ENCODE results near the gene CPO. TPM values are rescaled to one million over a fixed set of nuclear protein-coding genes. Genes with fewer than 3 reads are reported as not detected.

Gene CPO
- total RNA-seq, 1 experiment from 2014 or later = 0.32 TPM

DNA sequence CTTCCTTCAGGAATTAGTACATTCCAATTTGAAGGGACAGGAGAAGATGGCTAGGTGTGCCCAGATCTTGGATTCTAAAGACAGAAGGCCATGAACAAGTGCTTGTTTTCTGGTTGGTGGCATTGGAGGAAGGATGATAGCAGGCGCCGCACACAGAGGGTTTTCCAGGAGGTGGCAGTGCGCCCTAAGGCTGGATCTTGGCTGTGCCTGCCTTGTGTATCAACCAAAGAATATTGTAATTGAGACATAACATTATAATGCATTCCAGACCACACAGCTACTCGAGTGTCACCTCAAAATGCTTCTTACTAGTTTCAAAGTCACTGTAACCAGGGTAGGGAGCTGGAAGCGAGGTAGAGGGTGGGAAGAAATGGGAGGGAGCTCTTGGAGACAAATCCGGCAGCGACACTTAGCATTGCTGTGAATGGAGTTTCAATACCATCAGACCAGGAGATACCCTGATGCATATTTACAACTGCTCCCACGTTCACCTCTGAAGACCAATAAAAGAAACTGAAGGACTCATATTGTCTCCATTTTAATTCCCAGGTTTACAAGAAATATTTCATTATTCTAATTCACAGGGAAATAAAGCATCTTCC is 42.5 kb downstream of the CPO start:
- H3K4me3 ChIP-seq (replicated peaks in 1 of 2; ENCODE audit: low read depth in 1 of 2, low read length in 2 of 2) = no peak overlapping the region
- no peak overlapping the region for H3K4me2 ChIP-seq (ENCODE audit: low read length)
- H3K36me3 ChIP-seq (ENCODE audit: control insufficient read depth in 1 of 2, insufficient read depth in 2 of 2, low read length in 2 of 2) = no peaks in the 10 kb centered on the region
- ATAC-seq = peak; percentile 91
- no peaks in the 10 kb centered on the region for H3K9me3 ChIP-seq (ENCODE audit: control insufficient read depth in 1 of 2, insufficient read depth in 1 of 2, low read depth in 1 of 2, low read length in 2 of 2)
- no peaks in the 10 kb centered on the region for H3K9me2 ChIP-seq (ENCODE audit: insufficient read depth)
- intact Hi-C loops (cut with micrococcal nuclease) = loop anchor here (1.0 to 10.0 kb wide), 5 partner anchors 181 to 1063 kb away; no protein-coding TSS in a partner anchor
- no peak overlapping the region for H3K9ac ChIP-seq (ENCODE audit: low read length)
- no peak overlapping the region for H3K27ac ChIP-seq (ENCODE audit: low read depth, low read length)
- H4K20me1 ChIP-seq (ENCODE audit: insufficient read depth) = no peaks in the 10 kb centered on the region
- no peaks in the 10 kb centered on the region for H3K4me1 ChIP-seq (ENCODE audit: control insufficient read depth in 1 of 2, insufficient read depth in 2 of 2, low read length in 2 of 2)
- no peak overlapping the region for H2AFZ ChIP-seq (ENCODE audit: low read depth, low read length, poor library complexity, severe bottlenecking)
- RAD21 ChIA-PET (ENCODE audit: low non-redundant PET in 1 of 2, low total read pairs in 2 of 2, uncharacterized antibody in 2 of 2, unreplicated experiment in 2 of 2) = no interaction called here
- POLR2A ChIA-PET = no interaction called here
- H3K79me2 ChIP-seq (ENCODE audit: insufficient read depth, low read length) = no peaks in the 10 kb centered on the region
- H3K27me3 ChIP-seq (ENCODE audit: insufficient read depth, low read length) = no peaks in the 10 kb centered on the region
- no TSS peak for BruUV-seq (replicated peaks)
- peak; percentile 36 for DNase-seq (ENCODE audit: low read depth, low spot score)
- CTCF ChIA-PET = interaction anchor here (4.0 kb wide), 1 partner anchor 491 kb away, joined by 30 read pairs; no protein-coding TSS in a partner anchor
- TF ChIP-seq MAX (IDR thresholded peaks at IDR 0.05) (no peak), ZNF274 (IDR thresholded peaks at IDR 0.05; ENCODE audit: low read depth, low read length) (no peak), CTCF (IDR thresholded peaks at IDR 0.05 in 2 of 3, conservative IDR thresholded peaks at IDR 0.05 in 1 of 3; ENCODE audit: borderline replicate concordance in 1 of 3, insufficient read depth in 1 of 3, low read depth in 2 of 3, low read length in 2 of 3) (peak; percentile 75 to 83 (median 78)), JUND (IDR thresholded peaks at IDR 0.05) (no peak), RAD21 (IDR thresholded peaks at IDR 0.05; ENCODE audit: low read depth) (peak; percentile 96)

- Histone ChIP-seq H3K9me3 (ENCODE audit: control insufficient read depth in 1 of 2, insufficient read depth in 1 of 2, low read depth in 1 of 2, low read length in 2 of 2) (no peaks in the 10 kb centered on the region), H2AFZ (ENCODE audit: low read depth, low read length, poor library complexity, severe bottlenecking) (no peak overlapping the region), H3K4me1 (ENCODE audit: control insufficient read depth in 1 of 2, insufficient read depth in 2 of 2, low read length in 2 of 2) (no peaks in the 10 kb centered on the region), H4K20me1 (ENCODE audit: insufficient read depth) (no peaks in the 10 kb centered on the region), H3K79me2 (ENCODE audit: insufficient read depth, low read length) (no peaks in the 10 kb centered on the region), H3K27me3 (ENCODE audit: insufficient read depth, low read length) (no peaks in the 10 kb centered on the region), H3K9me2 (ENCODE audit: insufficient read depth) (no peaks in the 10 kb centered on the region), H3K9ac (ENCODE audit: low read length) (no peak overlapping the region), H3K27ac (ENCODE audit: low read depth, low read length) (no peak overlapping the region), H3K4me2 (ENCODE audit: low read length) (no peak overlapping the region), H3K36me3 (ENCODE audit: control insufficient read depth in 1 of 2, insufficient read depth in 2 of 2, low read length in 2 of 2) (no peaks in the 10 kb centered on the region), H3K4me3 (replicated peaks in 1 of 2; ENCODE audit: low read depth in 1 of 2, low read length in 2 of 2) (no peak overlapping the region)
- no peak for ATAC-seq
- intact Hi-C loops (cut with micrococcal nuclease) = loop anchor here (5.0 to 10.0 kb wide), 3 partner anchors 252 to 1062 kb away; no protein-coding TSS in a partner anchor
- POLR2A ChIA-PET = no interaction called here
- RAD21 ChIA-PET (ENCODE audit: low non-redundant PET in 1 of 2, low total read pairs in 2 of 2, uncharacterized antibody in 2 of 2, unreplicated experiment in 2 of 2) = no interaction called here
- no peak for DNase-seq (ENCODE audit: low read depth, low spot score)
- CTCF ChIA-PET = interaction anchor here (4.0 kb wide), 1 partner anchor 491 kb away, joined by 30 read pairs; no protein-coding TSS in a partner anchor
- no TSS peak for BruUV-seq (replicated peaks)
- TF ChIP-seq ZFX (IDR thresholded peaks at IDR 0.05) (no peak), SP1 (IDR thresholded peaks at IDR 0.05; ENCODE audit: low read depth) (no peak), ZNF274 (IDR thresholded peaks at IDR 0.05; ENCODE audit: low read depth, low read length) (no peak), RAD21 (IDR thresholded peaks at IDR 0.05; ENCODE audit: low read depth) (no peak), CTCF (IDR thresholded peaks at IDR 0.05 in 2 of 3, conservative IDR thresholded peaks at IDR 0.05 in 1 of 3; ENCODE audit: borderline replicate concordance in 1 of 3, insufficient read depth in 1 of 3, low read depth in 2 of 3, low read length in 2 of 3) (no peak), FOSL1 (IDR thresholded peaks at IDR 0.05; ENCODE audit: low read depth) (no peak)
- TF ChIP-seq, protein P1, sequence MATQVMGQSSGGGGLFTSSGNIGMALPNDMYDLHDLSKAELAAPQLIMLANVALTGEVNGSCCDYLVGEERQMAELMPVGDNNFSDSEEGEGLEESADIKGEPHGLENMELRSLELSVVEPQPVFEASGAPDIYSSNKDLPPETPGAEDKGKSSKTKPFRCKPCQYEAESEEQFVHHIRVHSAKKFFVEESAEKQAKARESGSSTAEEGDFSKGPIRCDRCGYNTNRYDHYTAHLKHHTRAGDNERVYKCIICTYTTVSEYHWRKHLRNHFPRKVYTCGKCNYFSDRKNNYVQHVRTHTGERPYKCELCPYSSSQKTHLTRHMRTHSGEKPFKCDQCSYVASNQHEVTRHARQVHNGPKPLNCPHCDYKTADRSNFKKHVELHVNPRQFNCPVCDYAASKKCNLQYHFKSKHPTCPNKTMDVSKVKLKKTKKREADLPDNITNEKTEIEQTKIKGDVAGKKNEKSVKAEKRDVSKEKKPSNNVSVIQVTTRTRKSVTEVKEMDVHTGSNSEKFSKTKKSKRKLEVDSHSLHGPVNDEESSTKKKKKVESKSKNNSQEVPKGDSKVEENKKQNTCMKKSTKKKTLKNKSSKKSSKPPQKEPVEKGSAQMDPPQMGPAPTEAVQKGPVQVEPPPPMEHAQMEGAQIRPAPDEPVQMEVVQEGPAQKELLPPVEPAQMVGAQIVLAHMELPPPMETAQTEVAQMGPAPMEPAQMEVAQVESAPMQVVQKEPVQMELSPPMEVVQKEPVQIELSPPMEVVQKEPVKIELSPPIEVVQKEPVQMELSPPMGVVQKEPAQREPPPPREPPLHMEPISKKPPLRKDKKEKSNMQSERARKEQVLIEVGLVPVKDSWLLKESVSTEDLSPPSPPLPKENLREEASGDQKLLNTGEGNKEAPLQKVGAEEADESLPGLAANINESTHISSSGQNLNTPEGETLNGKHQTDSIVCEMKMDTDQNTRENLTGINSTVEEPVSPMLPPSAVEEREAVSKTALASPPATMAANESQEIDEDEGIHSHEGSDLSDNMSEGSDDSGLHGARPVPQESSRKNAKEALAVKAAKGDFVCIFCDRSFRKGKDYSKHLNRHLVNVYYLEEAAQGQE (IDR thresholded peaks at IDR 0.05; ENCODE audit: low read depth) = no peak
Observed at GRCh38 chr2:206982360-206982955, 43.1 kb downstream of the CPO start.

Measured in HCT116 (cell line).